NCI-H128 (cell line): ENCODE results near the gene UGT1A3.
"Not testable (repeated sequence)": the region's sequence is repeated elsewhere in the genome, so short reads cannot be mapped to it uniquely, and the experiment has no call there.

Source experiments
- DNase-seq: peaks from one replicate; lab custom pipeline; 2025; ENCODE audit not compliant: unreplicated experiment; lab: John Stamatoyannopoulos, UW

The UGT1A3 gene

GRCh38 chr2:233728723-233729301 is at the start of gene UGT1A3:
Gene UGT1A3 (plus strand): TSS chr2:233729042. CDS start chr2:233729127, 85 bp downstream.
- DNase-seq, result no peak

DNA sequence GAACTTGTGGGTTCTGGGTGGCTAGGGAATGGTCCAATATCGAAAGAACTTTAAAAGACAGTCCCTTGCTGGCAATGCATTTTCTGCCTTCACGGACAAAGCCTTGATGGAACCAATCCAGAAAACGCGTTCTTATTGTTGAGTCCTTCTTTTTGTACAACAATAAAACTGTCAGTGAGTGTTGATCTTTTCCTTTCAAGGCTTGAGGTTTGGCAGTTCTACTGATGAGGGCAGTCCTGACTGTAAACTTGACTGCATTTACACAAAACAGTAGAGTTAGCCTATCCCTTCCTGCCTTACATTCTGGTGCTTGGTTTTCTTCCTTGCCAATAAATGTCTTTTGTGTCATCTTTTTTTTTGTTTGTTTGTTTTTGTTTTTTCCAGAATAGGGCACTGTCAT is 49.6 kb upstream of the UGT1A3 start:
- no peak for DNase-seq

GRCh38 chr2:233680361-233681045 is 48.3 kb upstream of the UGT1A3 start:
- DNase-seq, result no peak

- no peak for DNase-seq
Observed at GRCh38 chr2:233681521-233682099, 47.2 kb upstream of the UGT1A3 start, which contains the start of gene UGT1A7. Gene UGT1A7 (plus strand): TSS chr2:233681901. CDS start chr2:233681938, 37 bp downstream.

DNA sequence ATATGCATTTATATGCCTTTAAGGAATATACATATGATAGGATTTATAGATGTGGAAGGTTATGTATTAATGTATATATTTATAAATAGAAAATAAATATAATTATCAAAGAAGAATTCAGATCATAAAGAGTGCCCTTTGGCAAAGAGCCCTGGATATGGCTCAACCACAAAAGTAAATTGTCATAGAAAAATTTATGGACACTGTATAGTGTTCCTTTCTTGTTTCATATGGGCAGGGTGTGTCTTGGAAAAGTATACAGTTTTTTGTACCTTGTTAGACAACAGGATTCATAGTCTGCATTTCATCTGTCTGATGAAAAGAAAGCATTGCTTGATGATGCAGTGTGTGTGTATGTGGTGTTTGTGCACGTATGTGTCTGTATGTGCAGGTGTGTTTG is 44.2 kb upstream of the UGT1A3 start:
- no peak for DNase-seq

- DNase-seq, result no peak
Observed at GRCh38 chr2:233686928-233687327, 41.9 kb upstream of the UGT1A3 start.

DNA sequence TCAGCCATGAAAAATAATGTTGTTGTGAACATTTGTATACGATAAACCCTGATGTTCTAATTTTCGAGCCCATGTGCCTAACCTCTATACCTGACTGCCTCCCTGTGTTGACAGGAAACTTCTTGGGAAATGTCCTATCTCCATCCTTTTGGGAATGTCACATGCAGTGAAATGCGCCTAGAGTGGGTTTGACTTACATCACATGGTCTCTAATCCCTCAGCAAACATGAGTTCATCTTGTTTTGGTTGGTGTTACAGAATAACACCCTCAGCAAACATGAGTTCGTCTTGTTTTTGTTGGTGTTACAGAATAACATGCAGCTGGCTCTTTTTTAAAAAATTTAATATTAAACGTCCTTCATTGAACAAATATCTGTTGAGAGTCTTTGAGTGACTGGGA is 40.5 kb upstream of the UGT1A3 start:
- no peak for DNase-seq

DNA sequence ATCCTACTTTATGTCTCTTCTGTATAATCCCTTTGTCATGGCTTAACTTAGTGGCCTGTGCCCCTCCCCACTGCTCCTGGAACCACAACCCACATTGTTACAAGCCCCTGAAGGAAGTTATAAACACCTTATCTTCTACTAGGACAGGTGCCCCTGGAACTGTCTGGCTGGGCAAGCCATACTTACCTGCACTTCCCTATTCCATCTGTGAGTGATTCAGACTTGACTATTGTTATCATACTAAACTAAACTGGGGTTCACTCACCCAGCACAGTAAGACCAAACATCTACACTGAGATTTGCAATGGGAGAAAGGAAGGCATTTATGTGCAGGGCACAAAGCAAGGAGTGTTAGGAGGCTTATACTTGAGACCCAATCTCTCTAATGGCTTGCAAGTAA is 39.8 kb upstream of the UGT1A3 start:
- no peak for DNase-seq

GRCh38 chr2:233689501-233689900 is 39.3 kb upstream of the UGT1A3 start:
- DNase-seq, result no peak

- no peak for DNase-seq
Observed at GRCh38 chr2:233690444-233690843, 38.4 kb upstream of the UGT1A3 start.

DNA sequence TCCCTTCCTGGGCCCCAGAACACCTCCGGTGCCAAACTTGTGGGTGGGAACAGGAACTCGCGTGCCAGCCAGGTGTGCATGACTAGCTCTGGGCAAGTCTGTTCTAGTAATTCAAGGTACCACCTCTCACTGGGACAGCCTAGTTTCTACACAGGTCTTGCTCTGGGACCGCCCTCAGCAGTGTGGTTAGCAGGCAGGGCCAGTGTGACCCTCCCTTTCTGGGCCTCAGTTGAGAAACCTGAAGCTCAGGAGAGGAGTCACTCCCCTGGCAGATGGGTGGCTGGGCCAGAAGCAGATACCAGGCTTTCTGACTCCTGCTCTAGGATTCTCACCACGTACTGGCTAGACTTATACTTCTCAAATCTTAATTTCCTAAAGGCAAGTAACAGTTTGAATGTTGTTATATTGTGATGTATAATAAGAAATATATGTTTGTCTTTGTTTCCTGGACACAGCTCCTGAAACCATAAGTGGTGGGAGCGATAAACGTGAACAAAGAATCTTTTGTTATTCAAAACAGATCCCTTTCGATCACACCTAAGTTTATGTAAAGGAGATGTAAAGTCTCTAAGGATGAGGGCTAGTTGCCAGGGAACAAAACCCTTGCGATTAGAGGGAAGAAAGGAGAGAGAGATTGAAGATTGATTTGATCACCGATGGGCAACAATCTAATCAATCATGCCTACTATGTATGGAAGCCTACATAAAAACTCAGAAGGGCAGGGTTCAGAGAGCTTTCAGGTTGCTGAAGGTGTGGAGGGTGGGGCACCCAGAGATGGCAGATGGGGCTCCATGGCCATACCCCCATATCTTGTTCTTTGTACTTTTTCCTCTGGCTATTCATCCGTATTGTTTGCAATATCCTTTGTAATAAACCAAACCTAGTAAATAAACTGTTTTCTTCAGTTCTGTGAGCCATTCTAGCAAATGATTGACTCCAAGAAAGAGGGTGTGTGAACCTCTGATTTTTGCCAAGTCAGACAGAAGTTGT is 37.1 kb upstream of the UGT1A3 start:
- no peak for DNase-seq

DNA sequence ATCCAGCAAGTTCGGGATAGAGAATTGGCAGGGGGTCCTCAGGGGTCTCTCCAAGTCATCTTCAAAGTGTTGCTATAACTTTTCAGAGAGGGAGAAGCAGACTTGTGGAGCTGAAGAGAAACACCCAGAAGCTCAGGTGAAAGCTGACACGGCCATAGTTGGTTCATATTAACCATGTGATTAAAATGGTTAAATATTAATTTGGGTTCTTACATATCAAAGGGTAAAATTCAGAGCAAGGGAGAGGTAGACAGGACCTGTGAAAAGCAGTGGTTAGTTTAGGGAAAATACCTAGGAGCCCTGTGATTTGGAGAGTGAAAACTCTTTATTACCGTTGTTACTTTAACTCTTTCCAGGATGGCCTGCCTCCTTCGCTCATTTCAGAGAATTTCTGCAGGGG is 36.2 kb upstream of the UGT1A3 start, which contains the start of gene UGT1A6:
Gene UGT1A6, plus strand, starts transcription at position 243 of the 400 bp plus-strand sequence. Its CDS starts 115 bp downstream, at position 358.
- DNase-seq, result no peak

GRCh38 chr2:233693963-233694362 is 34.9 kb upstream of the UGT1A3 start:
- DNase-seq, result no peak

DNA sequence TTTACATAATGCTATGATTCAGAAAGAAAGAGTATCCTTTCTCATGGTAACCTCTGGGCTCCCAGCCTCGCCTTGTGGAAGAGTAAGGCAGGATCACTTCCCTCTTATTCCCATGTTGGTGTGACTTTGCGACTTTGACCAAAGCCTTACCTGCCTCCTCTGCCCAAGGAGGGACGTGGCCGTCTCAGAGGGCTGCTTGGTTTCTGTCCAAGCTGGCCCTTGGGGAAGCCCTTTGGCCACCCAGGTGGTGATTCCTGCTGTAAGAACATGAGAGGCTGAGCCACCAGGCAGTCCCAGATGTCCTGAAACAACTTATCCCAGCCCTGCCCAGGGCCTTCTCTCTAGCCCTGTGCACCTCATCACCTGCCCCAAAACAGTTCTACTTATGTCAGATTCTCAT is 30.1 kb upstream of the UGT1A3 start:
- DNase-seq, result no peak

DNA sequence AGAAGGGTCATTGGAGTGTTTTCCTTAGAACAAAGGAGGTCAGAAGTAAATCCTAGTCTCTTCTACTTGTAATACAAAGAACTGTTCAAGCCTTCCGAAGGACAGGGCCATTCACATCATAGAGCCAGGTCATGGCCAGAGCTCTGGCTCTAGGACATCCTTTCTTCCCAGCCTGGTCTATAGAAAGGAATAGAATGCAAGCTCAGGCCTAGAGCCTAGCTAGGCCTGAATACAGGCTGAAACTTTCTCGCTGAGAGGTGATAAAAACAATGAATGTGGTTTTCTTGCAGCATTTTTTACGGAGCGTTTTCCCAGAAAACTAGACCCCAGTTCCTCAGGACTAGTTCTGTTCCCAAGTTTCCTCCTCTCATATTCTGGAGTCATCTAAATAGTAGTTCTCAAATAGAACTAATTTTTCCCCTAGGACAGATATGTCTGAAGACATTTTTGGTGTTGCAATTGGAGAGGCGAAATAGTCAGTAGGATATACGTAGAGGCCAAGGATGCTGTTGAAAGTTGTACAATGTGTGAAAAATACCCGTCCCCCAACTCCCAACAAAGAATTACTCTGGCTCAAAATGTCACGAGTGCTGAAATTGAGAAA is 29.3 kb upstream of the UGT1A3 start:
- DNase-seq, result no peak

GRCh38 chr2:233700028-233700635 is 28.7 kb upstream of the UGT1A3 start:
- DNase-seq, result no peak

GRCh38 chr2:233700842-233701241 is 28.0 kb upstream of the UGT1A3 start:
- not testable (repeated sequence) for DNase-seq

GRCh38 chr2:233702238-233702637 is 26.6 kb upstream of the UGT1A3 start:
- DNase-seq, result no peak

DNA sequence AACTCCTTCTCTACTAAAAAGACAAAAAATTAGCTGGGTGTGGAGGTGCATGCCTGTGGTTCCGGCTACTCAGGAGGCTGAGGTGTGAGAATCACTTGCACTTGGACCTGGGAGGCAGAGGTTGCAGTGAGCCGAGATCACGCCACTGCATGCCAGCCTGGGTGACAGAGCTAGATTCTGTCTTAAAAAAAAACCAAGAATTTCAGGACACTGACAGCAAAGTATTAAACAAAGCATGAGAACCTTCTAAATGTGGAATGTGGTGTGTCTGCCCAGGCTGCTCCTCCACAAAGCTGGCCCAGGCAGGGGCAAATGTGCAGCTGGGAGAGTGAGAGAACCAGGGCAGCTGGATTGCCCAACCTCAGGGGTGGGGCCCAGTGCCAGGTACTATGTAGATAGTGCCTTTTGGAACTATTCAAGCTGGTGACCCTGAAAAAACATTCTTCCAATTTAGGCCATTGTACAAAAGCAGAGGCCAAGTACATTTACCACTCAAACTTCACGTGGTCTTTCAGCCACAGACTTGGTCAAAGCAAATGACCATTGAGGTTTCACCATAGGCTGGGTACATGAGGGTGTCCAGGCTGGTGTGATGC is 22.8 kb upstream of the UGT1A3 start:
- no peak for DNase-seq

DNA sequence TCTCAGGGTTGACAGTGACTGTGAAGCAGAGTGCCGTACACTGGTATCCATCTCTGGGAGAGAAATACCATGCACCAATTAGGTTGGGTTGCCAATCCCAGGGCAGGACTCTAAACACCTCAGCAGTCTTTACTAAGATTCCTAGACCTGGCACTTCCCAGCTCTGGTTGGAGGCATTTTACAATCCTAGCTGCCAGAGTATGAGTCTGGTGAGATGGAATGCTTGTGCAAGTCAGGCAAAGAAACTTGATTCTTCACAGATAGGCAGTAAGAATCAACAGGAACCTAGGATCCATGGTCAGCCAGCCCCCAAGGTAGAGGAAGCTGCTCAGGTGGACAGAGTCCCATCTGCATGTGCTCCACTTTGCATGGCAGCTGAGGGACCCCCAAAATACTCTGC is 22.1 kb upstream of the UGT1A3 start:
- DNase-seq, result no peak
